Activated CD8-positive, alpha-beta T cell treated with anti-CD3 and anti-CD28 coated beads for 36 hours (primary cell): ENCODE data around the gene SIK3. TPM values are rescaled to one million over a fixed set of nuclear protein-coding genes. Genes with fewer than 3 reads are reported as not detected.
A peak's percentile ranks its signal among the peaks of the same experiment; 100 is the strongest.

ENCODE experiments used
- ATAC-seq: fragments of 200-7000 bp; cut with Tn5 transposase; one replicate; pipeline ENCODE4 v1.10.0; 2021; ENCODE audit warnings: mild to moderate bottlenecking, moderate library complexity
- CTCF ChIA-PET: fragments of 350-600 bp; sonication (Branson Sonifier 250); formaldehyde crosslinking; loops from one replicate; lab custom pipeline; 2021; ENCODE audit warnings: antibody characterized with exemption; lab: Charles Lee
- POLR2A ChIA-PET: fragments of 350-600 bp; sonication (Branson Sonifier 250); formaldehyde crosslinking; loops from one replicate; lab custom pipeline; 2021; ENCODE audit warnings: antibody characterized with exemption; lab: Charles Lee
- DNase-seq: peaks from one replicate; pipeline ENCODE4 v3.0.0-alpha.2; 2020
- H3K27ac Mint-ChIP-seq: one replicate; pipeline ENCODE4 v1.8.0; 2021; ENCODE audit warnings: mild to moderate bottlenecking, mixed read lengths
- H3K27me3 Mint-ChIP-seq: one replicate; pipeline ENCODE4 v1.8.0; 2021; ENCODE audit warnings: mixed read lengths
- H3K36me3 Mint-ChIP-seq: one replicate; pipeline ENCODE4 v1.8.0; 2021; ENCODE audit warnings: low read depth, mixed read lengths
- H3K4me1 Mint-ChIP-seq: one replicate; pipeline ENCODE4 v1.8.0; 2021; ENCODE audit warnings: low read depth, mixed read lengths
- H3K4me3 Mint-ChIP-seq: one replicate; pipeline ENCODE4 v1.8.0; 2021; ENCODE audit warnings: mild to moderate bottlenecking, moderate library complexity, mixed read lengths
- H3K9me3 Mint-ChIP-seq: one replicate; pipeline ENCODE4 v1.8.0; 2021; ENCODE audit warnings: mixed read lengths
- intact Hi-C: fragments of 100-400 bp; cut with micrococcal nuclease; formaldehyde crosslinking; loops from one replicate; pipeline ENCODE4 v1.10.0; 2022
- total RNA-seq, 2 experiments: library from RNA; stranded (reverse); gene quantifications; one replicate each; pipeline ENCODE4 v1.2.3, GENCODE V29; 2021
- TF ChIP-seq, protein P1 (sequence below): fragments of 200-600 bp; IDR thresholded peaks from one replicate; pipeline ENCODE4 v1.8.0; 2022; ENCODE audit warnings: antibody characterized with exemption, mild to moderate bottlenecking

Gene SIK3
- total RNA-seq, 2 experiments from 2014 or later: 18.7 to 24.1 TPM

DNA sequence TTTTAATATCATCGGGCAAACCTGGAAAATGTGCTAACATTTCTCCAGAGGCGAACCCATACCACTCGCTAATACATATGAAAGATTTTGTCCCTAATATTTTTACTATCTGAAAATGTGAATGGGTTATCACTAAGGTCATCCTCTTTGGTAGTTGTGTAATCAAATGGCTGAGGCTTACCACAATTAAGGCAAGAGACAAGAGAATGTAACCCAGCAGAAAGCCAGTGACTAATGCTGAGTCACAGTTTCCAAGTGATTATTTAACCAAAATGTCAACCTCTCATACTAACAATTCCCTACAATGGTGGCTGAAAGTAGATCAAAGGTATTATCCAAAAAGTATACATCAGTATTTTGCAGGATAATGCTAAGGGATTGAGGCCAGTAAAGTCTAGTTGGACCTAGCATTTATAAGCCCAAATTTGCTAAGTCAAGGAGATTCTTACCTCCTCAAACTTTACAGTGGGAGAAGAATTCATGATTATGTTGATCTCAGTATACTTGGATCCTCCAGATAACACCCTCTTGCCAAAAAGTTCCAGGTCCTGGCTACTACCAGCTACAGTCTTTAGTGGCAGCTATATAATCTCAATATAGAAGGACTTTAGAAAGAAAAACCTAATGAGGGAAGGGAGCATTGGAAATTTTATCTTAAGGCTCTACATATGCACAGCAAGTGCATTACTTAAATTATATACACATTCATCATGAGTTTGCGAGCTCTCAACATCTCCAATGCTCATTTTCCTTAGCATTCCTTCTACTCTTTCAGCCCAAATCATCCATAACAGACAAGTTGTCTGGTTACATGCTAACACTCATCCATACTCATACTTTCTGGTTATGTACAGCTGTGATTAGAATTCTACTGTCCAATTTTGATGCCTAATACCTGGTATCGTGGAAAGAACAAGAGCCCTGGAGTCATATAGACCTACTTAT lies 25.4 kb downstream of the SIK3 start:
- ChIA-PET POLR2A (interaction anchor here (0.6 to 3.0 kb wide), 8 partner anchors 9 to 125 kb away, joined by 3 to 16 read pairs (median 3); no protein-coding TSS in a partner anchor), CTCF (interaction anchor here (0.8 to 3.0 kb wide), 13 partner anchors 10 to 192 kb away, joined by 3 to 9 read pairs (median 3); partner anchors contain the start of gene SIK3)
- ATAC-seq: peak; percentile 53
- TF ChIP-seq, protein P1, sequence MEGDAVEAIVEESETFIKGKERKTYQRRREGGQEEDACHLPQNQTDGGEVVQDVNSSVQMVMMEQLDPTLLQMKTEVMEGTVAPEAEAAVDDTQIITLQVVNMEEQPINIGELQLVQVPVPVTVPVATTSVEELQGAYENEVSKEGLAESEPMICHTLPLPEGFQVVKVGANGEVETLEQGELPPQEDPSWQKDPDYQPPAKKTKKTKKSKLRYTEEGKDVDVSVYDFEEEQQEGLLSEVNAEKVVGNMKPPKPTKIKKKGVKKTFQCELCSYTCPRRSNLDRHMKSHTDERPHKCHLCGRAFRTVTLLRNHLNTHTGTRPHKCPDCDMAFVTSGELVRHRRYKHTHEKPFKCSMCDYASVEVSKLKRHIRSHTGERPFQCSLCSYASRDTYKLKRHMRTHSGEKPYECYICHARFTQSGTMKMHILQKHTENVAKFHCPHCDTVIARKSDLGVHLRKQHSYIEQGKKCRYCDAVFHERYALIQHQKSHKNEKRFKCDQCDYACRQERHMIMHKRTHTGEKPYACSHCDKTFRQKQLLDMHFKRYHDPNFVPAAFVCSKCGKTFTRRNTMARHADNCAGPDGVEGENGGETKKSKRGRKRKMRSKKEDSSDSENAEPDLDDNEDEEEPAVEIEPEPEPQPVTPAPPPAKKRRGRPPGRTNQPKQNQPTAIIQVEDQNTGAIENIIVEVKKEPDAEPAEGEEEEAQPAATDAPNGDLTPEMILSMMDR: no peak
- no peaks in the 10 kb centered on the region for H3K27me3 Mint-ChIP-seq
- intact Hi-C loops: no loop called here
- DNase-seq: peak; percentile 26
- H3K4me3 Mint-ChIP-seq: no peak overlapping the region
- H3K27ac Mint-ChIP-seq: peak overlapping the region; percentile 52
- H3K36me3 Mint-ChIP-seq: peaks cover 5% of the 10 kb centered on the region
- H3K4me1 Mint-ChIP-seq: peaks cover 59% of the 10 kb centered on the region
- H3K9me3 Mint-ChIP-seq: no peaks in the 10 kb centered on the region

DNA sequence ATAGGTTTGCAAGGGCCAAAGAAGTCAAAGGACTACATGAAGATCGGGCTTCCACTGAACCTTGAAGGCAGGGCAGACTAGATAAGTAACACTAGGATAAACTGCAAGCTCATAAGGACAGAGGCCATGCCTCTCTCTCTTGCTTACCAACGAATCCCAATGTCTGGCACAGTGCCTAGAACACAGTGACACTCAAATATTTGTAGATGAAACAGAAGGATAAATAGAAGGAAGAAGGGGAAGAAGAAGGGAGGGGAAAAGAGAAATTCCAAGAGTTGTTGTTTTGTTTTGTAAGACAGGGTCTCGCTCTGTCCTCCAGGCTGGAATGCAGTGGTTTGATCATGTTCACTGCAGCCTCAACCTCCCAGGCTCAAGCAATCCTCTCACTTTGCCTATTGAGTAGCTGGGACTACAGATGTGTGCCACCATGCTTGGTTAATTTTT lies 26.9 kb downstream of the SIK3 start:
- Mint-ChIP-seq H3K4me1 (peaks cover 63% of the 10 kb centered on the region), H3K9me3 (no peaks in the 10 kb centered on the region), H3K36me3 (peaks cover 4% of the 10 kb centered on the region), H3K27me3 (no peaks in the 10 kb centered on the region), H3K27ac (no peak overlapping the region), H3K4me3 (no peak overlapping the region)
- intact Hi-C loops: no loop called here
- ChIA-PET POLR2A (interaction anchor here (0.8 to 1.1 kb wide), 2 partner anchors 8 to 21 kb away, joined by 3 to 4 read pairs; no protein-coding TSS in a partner anchor), CTCF (interaction anchor here (0.5 to 1.6 kb wide), 3 partner anchors 12 to 46 kb away, joined by 3 to 4 read pairs (median 3); no protein-coding TSS in a partner anchor)
- TF ChIP-seq, protein P1: no peak
- DNase-seq (no peak), ATAC-seq (no peak)

DNA sequence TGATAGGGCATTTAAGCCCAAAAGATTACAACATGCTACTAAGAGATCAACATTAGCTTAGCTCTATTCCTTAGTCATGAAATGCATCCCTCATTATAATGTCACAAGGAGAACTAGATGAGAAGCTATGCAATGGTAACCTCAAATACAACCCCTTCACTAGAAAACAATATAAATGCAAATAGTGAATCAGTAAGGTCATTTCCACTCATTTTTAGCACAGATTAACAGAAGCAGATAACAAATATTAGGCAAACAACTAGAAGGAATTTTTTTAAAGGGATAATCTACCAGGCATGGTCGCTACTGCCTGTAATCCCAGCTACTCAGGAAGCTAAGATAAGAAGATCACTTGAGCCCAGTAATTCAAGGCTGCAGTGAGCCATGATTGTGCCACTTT lies 28.2 kb downstream of the SIK3 start:
- ATAC-seq (no peak), DNase-seq (no peak)
- Mint-ChIP-seq H3K27ac (no peak overlapping the region), H3K9me3 (no peaks in the 10 kb centered on the region), H3K36me3 (peaks cover 4% of the 10 kb centered on the region), H3K4me3 (no peak overlapping the region), H3K27me3 (no peaks in the 10 kb centered on the region), H3K4me1 (peaks cover 62% of the 10 kb centered on the region)
- intact Hi-C loops: no loop called here
- CTCF ChIA-PET: interaction anchor here (0.7 kb wide), 1 partner anchor 21 kb away, joined by 3 read pairs; no protein-coding TSS in a partner anchor
- POLR2A ChIA-PET: interaction anchor here (0.7 kb wide), 1 partner anchor 53 kb away, joined by 5 read pairs; no protein-coding TSS in a partner anchor
- TF ChIP-seq, protein P1: no peak

DNA sequence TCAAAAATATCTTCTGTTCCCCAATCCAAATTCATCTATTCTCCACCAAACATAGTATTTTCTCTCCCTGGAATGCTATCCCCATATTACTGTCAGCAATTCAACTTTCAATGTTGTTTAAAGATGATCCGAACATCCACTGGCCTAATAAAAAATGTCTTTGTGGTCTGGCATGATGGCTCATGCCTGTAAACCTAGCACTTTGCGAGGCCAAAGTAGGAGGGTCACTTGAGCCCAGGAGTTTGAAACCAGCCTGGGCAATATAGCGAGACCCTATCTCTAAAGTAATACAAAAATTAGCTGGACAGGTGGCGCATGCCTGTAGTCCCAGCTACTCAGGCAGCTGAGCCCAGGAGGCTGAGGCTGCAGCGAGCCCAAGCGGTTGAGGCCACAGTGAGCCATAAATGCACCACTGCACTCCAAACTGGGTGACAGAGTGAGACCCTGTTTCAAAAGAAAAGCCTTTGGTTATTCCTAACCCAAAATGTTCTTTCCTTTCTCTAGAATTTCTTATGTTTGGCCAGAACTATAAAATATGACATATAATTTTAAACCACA lies 29.8 kb downstream of the SIK3 start:
- Mint-ChIP-seq H3K27ac (no peak overlapping the region), H3K4me1 (peaks cover 65% of the 10 kb centered on the region), H3K9me3 (no peaks in the 10 kb centered on the region), H3K27me3 (no peaks in the 10 kb centered on the region), H3K36me3 (peaks cover 4% of the 10 kb centered on the region), H3K4me3 (no peak overlapping the region)
- CTCF ChIA-PET: no interaction called here
- DNase-seq (no peak), ATAC-seq (no peak)
- POLR2A ChIA-PET: no interaction called here
- TF ChIP-seq, protein P1: no peak
- intact Hi-C loops: no loop called here
